ENCODE data around the gene MCM9.
"Not testable (repeated sequence)": the region's sequence is repeated elsewhere in the genome, so short reads cannot be mapped to it uniquely, and the experiment has no call there.

The MCM9 gene

DNA sequence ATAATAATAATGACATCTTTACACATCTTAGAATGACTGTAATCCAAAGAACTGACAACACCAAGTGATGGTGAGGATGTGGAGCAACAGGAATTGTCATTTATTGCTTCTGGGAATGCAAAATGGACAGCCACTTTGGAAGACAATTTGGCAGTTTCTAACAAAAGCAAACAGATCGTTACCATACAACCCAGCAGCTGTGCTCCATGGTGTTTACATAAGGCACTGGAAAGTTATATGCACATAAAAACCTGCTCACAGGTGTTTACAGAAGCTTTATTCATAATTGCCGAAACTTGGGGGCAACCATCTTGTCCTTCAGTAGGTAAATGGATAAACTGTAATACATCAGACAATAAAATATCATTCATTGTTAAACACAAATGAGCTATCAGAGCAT, 59.3 kb downstream of the MCM9 start:
- TF ChIP-seq, protein P1, sequence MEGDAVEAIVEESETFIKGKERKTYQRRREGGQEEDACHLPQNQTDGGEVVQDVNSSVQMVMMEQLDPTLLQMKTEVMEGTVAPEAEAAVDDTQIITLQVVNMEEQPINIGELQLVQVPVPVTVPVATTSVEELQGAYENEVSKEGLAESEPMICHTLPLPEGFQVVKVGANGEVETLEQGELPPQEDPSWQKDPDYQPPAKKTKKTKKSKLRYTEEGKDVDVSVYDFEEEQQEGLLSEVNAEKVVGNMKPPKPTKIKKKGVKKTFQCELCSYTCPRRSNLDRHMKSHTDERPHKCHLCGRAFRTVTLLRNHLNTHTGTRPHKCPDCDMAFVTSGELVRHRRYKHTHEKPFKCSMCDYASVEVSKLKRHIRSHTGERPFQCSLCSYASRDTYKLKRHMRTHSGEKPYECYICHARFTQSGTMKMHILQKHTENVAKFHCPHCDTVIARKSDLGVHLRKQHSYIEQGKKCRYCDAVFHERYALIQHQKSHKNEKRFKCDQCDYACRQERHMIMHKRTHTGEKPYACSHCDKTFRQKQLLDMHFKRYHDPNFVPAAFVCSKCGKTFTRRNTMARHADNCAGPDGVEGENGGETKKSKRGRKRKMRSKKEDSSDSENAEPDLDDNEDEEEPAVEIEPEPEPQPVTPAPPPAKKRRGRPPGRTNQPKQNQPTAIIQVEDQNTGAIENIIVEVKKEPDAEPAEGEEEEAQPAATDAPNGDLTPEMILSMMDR (IDR thresholded peaks at IDR 0.05; ENCODE audit: insufficient read depth, missing control alignments) = no peak
- FAIRE-seq = no peak
- DNase-seq (ENCODE audit: insufficient read length, low spot score) = no peak

DNA sequence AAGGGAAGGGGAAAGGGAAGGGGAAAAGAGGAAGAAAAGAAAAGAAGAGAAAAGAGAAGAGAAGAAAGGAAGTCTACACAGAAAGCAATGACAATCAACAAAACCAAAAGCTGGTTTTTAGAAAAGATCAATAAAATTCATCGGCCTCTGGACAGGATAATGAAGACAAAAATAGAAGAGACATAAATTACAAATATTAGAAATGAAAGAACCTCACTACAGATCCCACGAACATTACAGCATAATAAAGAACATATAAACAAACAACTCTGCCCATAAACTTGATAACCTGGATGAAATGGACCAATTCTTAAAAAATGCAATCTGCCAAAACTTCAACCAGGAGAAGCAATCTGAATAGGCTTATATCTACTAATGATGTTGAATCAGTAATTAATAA, 61.7 kb downstream of the MCM9 start:
- DNase-seq (ENCODE audit: insufficient read length, low spot score) (no peak), FAIRE-seq (no peak)
- TF ChIP-seq, protein P1 (IDR thresholded peaks at IDR 0.05; ENCODE audit: insufficient read depth, missing control alignments) = no peak

DNA sequence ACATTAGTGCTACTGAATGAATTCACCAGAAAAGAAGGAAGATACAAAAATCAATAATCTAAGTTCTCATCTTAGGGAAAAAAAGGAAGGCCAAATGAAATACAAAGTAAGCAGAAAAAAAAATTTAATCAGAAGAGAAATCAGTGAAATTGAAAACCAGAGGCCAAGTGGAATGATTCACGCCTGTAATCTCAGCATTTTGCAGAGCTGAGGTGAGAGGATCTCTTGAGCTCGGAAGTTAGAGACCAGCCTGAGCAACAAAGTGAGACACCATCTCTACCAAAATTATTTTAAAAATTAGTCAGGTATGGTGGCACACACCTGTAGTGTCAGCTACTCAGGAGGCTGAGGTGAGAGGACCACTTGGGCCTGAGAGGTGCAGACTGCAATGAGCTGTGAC, 62.2 kb downstream of the MCM9 start:
- FAIRE-seq (no peak), DNase-seq (ENCODE audit: insufficient read length, low spot score) (no peak)
- TF ChIP-seq, protein P1 (IDR thresholded peaks at IDR 0.05; ENCODE audit: insufficient read depth, missing control alignments) = no peak

DNA sequence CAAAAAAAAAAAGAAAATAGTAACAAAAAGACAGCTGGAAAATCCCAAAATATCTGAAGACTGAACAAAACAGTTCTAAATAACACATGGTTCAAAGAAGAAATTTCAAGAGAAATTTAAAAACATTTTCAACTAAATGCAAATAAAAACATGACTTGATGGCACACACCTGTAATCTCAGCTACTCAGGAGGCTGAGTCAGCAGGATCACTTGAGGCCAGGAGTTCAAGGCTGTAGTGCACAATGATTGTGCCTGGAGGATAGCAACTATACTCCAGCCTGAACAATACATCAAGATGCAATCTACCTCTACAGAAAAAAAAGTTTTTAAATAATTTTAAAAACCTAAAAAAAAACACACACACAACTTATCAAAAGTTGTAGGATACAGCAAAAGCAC, 62.6 kb downstream of the MCM9 start:
- DNase-seq (ENCODE audit: insufficient read length, low spot score) (no peak), FAIRE-seq (no peak)
- TF ChIP-seq, protein P1 (IDR thresholded peaks at IDR 0.05; ENCODE audit: insufficient read depth, missing control alignments) = no peak

DNA sequence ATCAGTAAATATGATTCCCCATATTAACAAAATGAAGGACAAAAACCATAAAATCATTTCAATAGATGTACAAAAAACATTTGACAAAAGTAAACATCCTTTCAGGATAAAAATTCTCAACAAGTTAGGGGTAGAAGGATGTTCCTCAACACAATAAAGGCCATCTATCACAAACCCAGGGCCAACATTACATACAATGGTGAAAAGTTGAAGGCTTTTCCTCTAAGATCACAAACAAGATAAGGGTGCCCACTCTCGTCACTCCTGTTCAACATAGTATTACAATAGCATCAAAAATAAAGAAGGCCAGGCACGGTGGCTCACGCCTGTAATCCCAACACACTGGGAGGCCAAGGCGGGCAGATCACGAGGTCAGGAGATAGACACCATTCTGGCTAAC, 63.6 kb downstream of the MCM9 start:
- FAIRE-seq = no peak

DNA sequence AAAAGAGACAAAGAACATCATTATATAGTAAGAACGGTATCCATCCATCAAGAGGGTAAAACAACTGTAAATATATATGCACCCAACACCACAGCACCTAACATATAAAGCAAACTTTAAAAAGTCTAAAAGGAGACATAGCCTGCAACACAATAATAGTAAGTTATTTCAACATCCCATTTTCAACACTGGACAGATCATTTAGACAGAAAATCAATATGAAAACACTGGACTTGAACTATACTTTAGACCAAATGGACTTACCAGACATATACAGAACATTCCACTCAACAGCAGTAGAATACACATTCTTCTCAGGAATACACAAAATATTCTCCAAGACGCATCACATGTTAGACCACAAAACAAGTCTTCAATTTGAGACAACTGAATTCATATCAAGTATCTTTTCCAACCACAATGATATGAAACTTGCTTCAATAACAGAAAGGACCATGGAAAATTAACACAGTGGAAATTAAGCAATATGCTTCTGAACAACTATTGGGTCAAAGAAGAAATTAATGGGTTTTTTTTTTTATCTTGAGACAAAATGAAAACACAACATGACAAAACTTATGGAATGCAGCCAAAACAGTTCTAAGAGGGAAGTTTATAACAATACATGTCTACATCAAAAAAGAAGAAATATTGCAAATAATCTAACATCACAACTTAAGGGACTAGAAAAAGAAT, 64.9 kb downstream of the MCM9 start:
- TF ChIP-seq, protein P1 (IDR thresholded peaks at IDR 0.05; ENCODE audit: insufficient read depth, missing control alignments) = no peak
- FAIRE-seq (no peak), DNase-seq (ENCODE audit: insufficient read length, low spot score) (no peak)

More for the DNA sequence above, 63.6 kb downstream of the MCM9 start:
- DNase-seq (ENCODE audit: insufficient read length, low spot score) = no peak
- TF ChIP-seq, protein P1 (IDR thresholded peaks at IDR 0.05; ENCODE audit: insufficient read depth, missing control alignments) = no peak

DNA sequence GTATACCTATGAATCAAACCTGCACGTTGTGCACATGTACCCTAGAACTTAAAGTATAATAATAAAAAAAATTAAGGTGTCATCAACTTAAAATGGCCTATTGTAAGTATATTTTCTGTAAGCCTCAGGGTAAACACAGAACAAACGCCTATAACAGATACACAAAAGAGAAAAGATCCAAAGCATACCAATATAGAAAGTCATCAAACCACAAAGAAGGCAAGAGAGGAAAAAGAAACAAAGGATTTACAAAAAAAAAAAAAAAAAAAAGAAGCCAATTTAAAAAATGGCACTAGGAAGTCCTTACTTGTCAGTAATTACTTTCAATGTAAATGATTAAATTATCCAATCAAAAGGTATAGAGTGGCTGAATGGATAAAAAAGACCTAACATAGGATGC, 65.6 kb downstream of the MCM9 start:
- FAIRE-seq (no peak), DNase-seq (ENCODE audit: insufficient read length, low spot score) (no peak)
- TF ChIP-seq, protein P1 (IDR thresholded peaks at IDR 0.05; ENCODE audit: insufficient read depth, missing control alignments) = no peak

DNA sequence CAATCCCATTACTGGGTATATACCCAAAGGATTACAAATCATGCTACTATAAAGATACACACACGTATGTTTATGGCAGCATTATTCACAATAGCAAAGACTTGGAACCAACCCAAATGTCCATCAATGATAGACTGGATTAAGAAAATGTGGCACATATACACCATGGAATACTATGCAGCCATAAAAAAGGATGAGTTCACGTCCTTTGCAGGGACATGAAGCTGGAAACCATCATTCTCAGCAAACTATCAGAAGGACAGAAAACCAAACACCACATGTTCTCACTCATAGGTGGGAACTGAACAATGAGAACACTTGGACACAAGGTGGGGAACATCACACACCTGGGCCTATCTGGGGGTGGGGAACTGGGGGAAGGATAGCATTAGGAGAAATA, 66.1 kb downstream of the MCM9 start:
- not testable (repeated sequence) for DNase-seq (ENCODE audit: insufficient read length, low spot score); FAIRE-seq

All from D721Med (cell line).